ENCODE measurements around the gene NBEAL2. TPM values are rescaled to one million over a fixed set of nuclear protein-coding genes. Genes with fewer than 3 reads are reported as not detected.

Gene NBEAL2
- total and polyA plus RNA-seq, 2 of the 8 experiments (the other 6 are each of a cell fraction or from before 2014, with no cell fraction given), result 27.3 to 46.9 TPM

GRCh38 chr3:46960835-46961234, 18.6 kb upstream of the NBEAL2 start:
- H3K9ac ChIP-seq (replicated peaks in 1 of 4; ENCODE audit: extremely low read depth in 1 of 4, low read depth in 3 of 4, low read length in 3 of 4), result no peak overlapping the region; a peak in 1 of 7 replicates
- H3K23me2 ChIP-seq (ENCODE audit: low read depth, low read length), result peaks cover 4% of the 10 kb centered on the region; the same call in 1 of the 2 replicates
- peaks cover 36% of the 10 kb centered on the region for H3K79me1 ChIP-seq (ENCODE audit: low read depth, low read length)
- FAIRE-seq, result no peak
- no peak overlapping the region for H3K18ac ChIP-seq (ENCODE audit: extremely low read depth, low read length)
- TF ChIP-seq TAF1 (IDR thresholded peaks at IDR 0.05; ENCODE audit: low read depth, low read length) (no peak), CHD2 (IDR thresholded peaks at IDR 0.05; ENCODE audit: low read length) (no peak)
- DNase-seq (ENCODE audit: low read depth in 1 of 2, low spot score in 2 of 2), result no peak
- H2BK5ac ChIP-seq (ENCODE audit: low read depth, low read length), result no peak overlapping the region
- H3K56ac ChIP-seq (replicated peaks; ENCODE audit: insufficient read length, low read depth, low read length), result no peak overlapping the region
- ChIA-PET POLR2A (ENCODE audit: partially characterized antibody) (interaction anchor here (1.0 to 2.6 kb wide), 4 partner anchors 8 to 19 kb away, joined by 4 to 12 read pairs (median 7); partner anchors contain the start of genes CCDC12 and NBEAL2), CTCF (ENCODE audit: partially characterized antibody) (interaction anchor here (0.8 to 2.6 kb wide), 4 partner anchors 9 to 52 kb away, joined by 3 to 9 read pairs (median 4); no protein-coding TSS in a partner anchor)
- no peak overlapping the region for H4K8ac ChIP-seq (ENCODE audit: extremely low read depth, insufficient read depth, low read length)
- H3K9me3 ChIP-seq (ENCODE audit: insufficient read depth in 2 of 2, low read depth in 1 of 2, low read length in 1 of 2), result peaks cover 0 to 6% of the 10 kb centered on the region in 2 experiments; a peak in 2 of 4 replicates
- H3K14ac ChIP-seq (ENCODE audit: insufficient read length), result no peak overlapping the region
- no peak overlapping the region for H2BK12ac ChIP-seq (ENCODE audit: low read depth, low read length)
- 82% methylated on average over 1 of the region's 1 CpG; no CpG with 5 or more reads in 1 of the 2 experiments for WGBS, 2 experiments (ENCODE audit: extremely low coverage in 1 of 2, insufficient coverage in 1 of 2, insufficient read length in 1 of 2, insufficient replicate concordance in 2 of 2, low coverage in 1 of 2, low lambda C conversion rate in 2 of 2, missing lambda C conversion rate in 1 of 2)
- no peak overlapping the region for H3K23ac ChIP-seq (ENCODE audit: insufficient read length)
- H3K4ac ChIP-seq (replicated peaks; ENCODE audit: insufficient read length, low read depth, low read length), result no peak overlapping the region
- H3K4me1 ChIP-seq (replicated peaks in 1 of 4; ENCODE audit: control insufficient read depth in 3 of 4, insufficient read depth in 4 of 4, low read length in 3 of 4), result peaks cover 0 to 5% (median 3%) of the 10 kb centered on the region in 4 experiments; a peak in 2 of 7 replicates
- no peaks in the 10 kb centered on the region for H3K27me3 ChIP-seq (replicated peaks in 1 of 4; ENCODE audit: control insufficient read depth in 3 of 4, extremely low read depth in 1 of 4, insufficient read depth in 3 of 4, low read length in 3 of 4)
- H3K27ac ChIP-seq (ENCODE audit: low read depth, low read length), result no peak overlapping the region
- no peak overlapping the region for H2BK20ac ChIP-seq (ENCODE audit: low read length)
- no peak overlapping the region for H2AFZ ChIP-seq (ENCODE audit: low read length)
- H4K20me1 ChIP-seq (replicated peaks in 1 of 2; ENCODE audit: control insufficient read depth in 1 of 2, insufficient read depth in 2 of 2, low read length in 2 of 2), result peaks cover 26 to 31% of the 10 kb centered on the region in 2 experiments
- no peak overlapping the region for H3K4me3 ChIP-seq (ENCODE audit: extremely low read depth in 1 of 4, insufficient read depth in 2 of 4, low read depth in 3 of 4, low read length in 4 of 4)
- no peak overlapping the region for H2AK5ac ChIP-seq (ENCODE audit: low read depth, low read length)
- H2BK120ac ChIP-seq (replicated peaks; ENCODE audit: low read depth, low read length), result no peak overlapping the region
- H3K36me3 ChIP-seq (ENCODE audit: control insufficient read depth in 2 of 4, insufficient read depth in 4 of 4, low read length in 3 of 4), result peaks cover 0 to 6% (median 0%) of the 10 kb centered on the region in 4 experiments; a peak in 2 of 8 replicates
- H4K91ac ChIP-seq (replicated peaks; ENCODE audit: insufficient read length, low read length), result no peak overlapping the region
- H3K4me2 ChIP-seq (ENCODE audit: insufficient read depth in 1 of 2, low read depth in 2 of 2, low read length in 2 of 2), result peak overlapping the region in 1 of 2 experiments; percentile 32; a peak in 1 of 4 replicates
- H2BK15ac ChIP-seq (ENCODE audit: low read length), result no peak overlapping the region
- no peak overlapping the region for H4K5ac ChIP-seq (ENCODE audit: insufficient read length, low read depth, low read length)
- H3K79me2 ChIP-seq (ENCODE audit: control insufficient read depth in 1 of 2, insufficient read depth in 2 of 2, low read length in 2 of 2), result peaks cover 39 to 80% of the 10 kb centered on the region in 2 experiments
